ENCODE measurements around the gene FAM181A. TPM values are rescaled to one million over a fixed set of nuclear protein-coding genes. Genes with fewer than 3 reads are reported as not detected.

FAM181A gene
- total and polyA plus RNA-seq, 2 experiments from 2014 or later = not detected

GRCh38 chr14:93917141-93917540 lies 10.0 kb upstream of the FAM181A start:
- Histone ChIP-seq H3K27ac (no peak overlapping the region), H2AFZ (no peak overlapping the region), H3K36me3 (ENCODE audit: low read depth) (no peaks in the 10 kb centered on the region), H3K9me2 (ENCODE audit: insufficient read depth) (no peaks in the 10 kb centered on the region), H3K4me1 (ENCODE audit: insufficient read depth) (no peaks in the 10 kb centered on the region), H4K20me1 (ENCODE audit: insufficient read depth) (no peaks in the 10 kb centered on the region), H3K79me2 (ENCODE audit: insufficient read depth) (no peaks in the 10 kb centered on the region), H3F3A (ENCODE audit: insufficient read depth) (no peaks in the 10 kb centered on the region), H3K9ac (no peak overlapping the region), H3K27me3 (replicated peaks; ENCODE audit: insufficient read depth) (no peaks in the 10 kb centered on the region), H3K4me2 (ENCODE audit: unreplicated experiment) (no peak overlapping the region), H3K9me3 (ENCODE audit: low read depth) (no peaks in the 10 kb centered on the region), H3K4me3 (no peak overlapping the region)
- 39 to 46% methylated on average over 7 of the region's 7 CpGs for whole genome bisulfite sequencing, 2 experiments (ENCODE audit: low coverage in 1 of 2, low lambda C conversion rate in 2 of 2, missing lambda C conversion rate in 2 of 2)
- DNase-seq = no peak
- in situ Hi-C loops (cut with MboI) = no loop called here
- no peak for TF ChIP-seq EZH2phosphoT487 (IDR thresholded peaks at IDR 0.05; ENCODE audit: insufficient read depth, low read depth)
- no peak for TF ChIP-seq EZH2 (IDR thresholded peaks at IDR 0.05; ENCODE audit: insufficient read depth, poor library complexity, severe bottlenecking)

- in situ Hi-C loops (cut with MboI) = no loop called here
- Histone ChIP-seq H3K79me2 (ENCODE audit: insufficient read depth) (no peaks in the 10 kb centered on the region), H2AFZ (no peak overlapping the region), H3K9ac (no peak overlapping the region), H3K4me3 (no peak overlapping the region), H3K9me3 (ENCODE audit: low read depth) (no peaks in the 10 kb centered on the region), H3F3A (ENCODE audit: insufficient read depth) (no peaks in the 10 kb centered on the region), H3K27me3 (replicated peaks; ENCODE audit: insufficient read depth) (no peaks in the 10 kb centered on the region), H3K4me2 (ENCODE audit: unreplicated experiment) (no peak overlapping the region), H3K36me3 (ENCODE audit: low read depth) (no peaks in the 10 kb centered on the region), H3K9me2 (ENCODE audit: insufficient read depth) (no peaks in the 10 kb centered on the region), H3K4me1 (ENCODE audit: insufficient read depth) (no peaks in the 10 kb centered on the region), H3K27ac (no peak overlapping the region), H4K20me1 (ENCODE audit: insufficient read depth) (no peaks in the 10 kb centered on the region)
- no peak for DNase-seq
- TF ChIP-seq EZH2phosphoT487 (IDR thresholded peaks at IDR 0.05; ENCODE audit: insufficient read depth, low read depth) (no peak), EZH2 (IDR thresholded peaks at IDR 0.05; ENCODE audit: insufficient read depth, poor library complexity, severe bottlenecking) (no peak)
- 60 to 61% methylated on average over 18 of the region's 18 CpGs for WGBS, 2 experiments (ENCODE audit: low coverage in 1 of 2, low lambda C conversion rate in 2 of 2, missing lambda C conversion rate in 2 of 2)
These were observed 5.9 kb upstream of the FAM181A start for GRCh38 chr14:93921001-93921806.

DNA sequence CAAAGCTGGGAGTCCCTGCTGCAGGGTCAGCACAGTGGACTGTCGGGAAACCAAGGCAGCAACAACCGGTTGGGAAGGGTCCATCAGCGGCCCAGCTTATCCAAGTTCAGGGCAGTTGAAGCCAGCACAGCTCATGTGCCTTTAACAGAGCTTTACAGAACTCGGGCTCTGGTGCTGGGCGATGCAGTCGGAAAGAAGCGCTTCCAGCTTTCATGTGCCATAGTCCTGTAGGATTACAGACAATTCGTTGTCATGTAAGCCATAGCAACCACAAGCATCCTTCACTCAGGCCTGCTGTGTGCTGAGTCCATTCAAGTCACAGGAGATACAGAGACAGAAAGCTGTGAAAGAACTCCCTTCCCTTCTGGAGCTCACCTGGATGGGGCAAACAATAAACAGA lies 3.5 kb upstream of the FAM181A start:
- DNase-seq = no peak

GRCh38 chr14:93924592-93925355 lies 2.4 kb upstream of the FAM181A start:
- no peak for DNase-seq
- Histone ChIP-seq H3K9me3 (ENCODE audit: low read depth) (no peaks in the 10 kb centered on the region), H3K4me1 (ENCODE audit: insufficient read depth) (no peaks in the 10 kb centered on the region), H3F3A (ENCODE audit: insufficient read depth) (no peaks in the 10 kb centered on the region), H3K36me3 (ENCODE audit: low read depth) (no peaks in the 10 kb centered on the region), H3K9me2 (ENCODE audit: insufficient read depth) (no peaks in the 10 kb centered on the region), H3K4me2 (ENCODE audit: unreplicated experiment) (no peak overlapping the region), H3K27me3 (replicated peaks; ENCODE audit: insufficient read depth) (no peaks in the 10 kb centered on the region), H3K27ac (no peak overlapping the region), H2AFZ (no peak overlapping the region), H3K79me2 (ENCODE audit: insufficient read depth) (no peaks in the 10 kb centered on the region), H4K20me1 (ENCODE audit: insufficient read depth) (no peaks in the 10 kb centered on the region), H3K4me3 (no peak overlapping the region), H3K9ac (no peak overlapping the region)
- TF ChIP-seq EZH2 (IDR thresholded peaks at IDR 0.05; ENCODE audit: insufficient read depth, poor library complexity, severe bottlenecking) (no peak), EZH2phosphoT487 (IDR thresholded peaks at IDR 0.05; ENCODE audit: insufficient read depth, low read depth) (no peak)
- in situ Hi-C loops (cut with MboI) = no loop called here
- 48 to 51% methylated on average over 14 of the region's 14 CpGs for WGBS, 2 experiments (ENCODE audit: low coverage in 1 of 2, low lambda C conversion rate in 2 of 2, missing lambda C conversion rate in 2 of 2)

More for the DNA sequence above, 3.5 kb upstream of the FAM181A start:
- H3K4me2 ChIP-seq (ENCODE audit: unreplicated experiment) = no peak overlapping the region
- no peak overlapping the region for H3K4me3 ChIP-seq
- no peaks in the 10 kb centered on the region for H3K36me3 ChIP-seq (ENCODE audit: low read depth)
- in situ Hi-C loops (cut with MboI) = no loop called here
- no peak overlapping the region for H2AFZ ChIP-seq
- no peaks in the 10 kb centered on the region for H4K20me1 ChIP-seq (ENCODE audit: insufficient read depth)
- H3K27ac ChIP-seq = no peak overlapping the region
- no peaks in the 10 kb centered on the region for H3K9me3 ChIP-seq (ENCODE audit: low read depth)
- 56 to 68% methylated on average over 8 of the region's 8 CpGs for WGBS, 2 experiments (ENCODE audit: low coverage in 1 of 2, low lambda C conversion rate in 2 of 2, missing lambda C conversion rate in 2 of 2)
- H3K79me2 ChIP-seq (ENCODE audit: insufficient read depth) = no peaks in the 10 kb centered on the region
- TF ChIP-seq EZH2phosphoT487 (IDR thresholded peaks at IDR 0.05; ENCODE audit: insufficient read depth, low read depth) = no peak
- no peak for TF ChIP-seq EZH2 (IDR thresholded peaks at IDR 0.05; ENCODE audit: insufficient read depth, poor library complexity, severe bottlenecking)
- no peaks in the 10 kb centered on the region for H3F3A ChIP-seq (ENCODE audit: insufficient read depth)
- H3K9ac ChIP-seq = no peak overlapping the region
- H3K4me1 ChIP-seq (ENCODE audit: insufficient read depth) = no peaks in the 10 kb centered on the region
- H3K27me3 ChIP-seq (replicated peaks; ENCODE audit: insufficient read depth) = no peaks in the 10 kb centered on the region
- no peaks in the 10 kb centered on the region for H3K9me2 ChIP-seq (ENCODE audit: insufficient read depth)
